Suprapubic skin (tissue), 4 donors: Measurements from ENCODE around the gene FXYD7. TPM values are rescaled to one million over a fixed set of nuclear protein-coding genes. Genes with fewer than 3 reads are reported as not detected.

Source experiments
- DNase-seq, 2 donors: peaks; one replicate each; pipeline ENCODE4 v3.0.0-alpha.2; 2019; ENCODE audit warnings: low spot score in 2 of 2
- H3K27ac ChIP-seq: fragments of 200-600 bp; sonication (generic); one replicate; pipeline ENCODE4 v1.5.1; 2019
- H3K27me3 ChIP-seq: fragments of 200-600 bp; sonication (generic); one replicate; pipeline ENCODE4 v1.5.1; 2019
- H3K36me3 ChIP-seq: fragments of 200-600 bp; sonication (generic); one replicate; pipeline ENCODE4 v1.5.1; 2019
- H3K4me1 ChIP-seq: fragments of 200-600 bp; sonication (generic); one replicate; pipeline ENCODE4 v1.5.1; 2019
- H3K4me3 ChIP-seq: fragments of 200-600 bp; sonication (generic); one replicate; pipeline ENCODE4 v1.5.1; 2019; ENCODE audit warnings: mild to moderate bottlenecking
- H3K9me3 ChIP-seq: fragments of 200-600 bp; sonication (generic); one replicate; pipeline ENCODE4 v1.5.1; 2019
- EP300 ChIP-seq: sonication (generic); formaldehyde crosslinking; IDR thresholded peaks from one replicate; pipeline ENCODE4 v1.6.1; 2017; ENCODE audit warnings: antibody characterized with exemption
- POLR2A ChIP-seq, 2 donors: fragments of 450-650 bp; IDR thresholded peaks; one replicate each; pipeline ENCODE4 v1.6.1; 2017; ENCODE audit warnings: antibody characterized with exemption in 2 of 2, mild to moderate bottlenecking in 2 of 2, moderate library complexity in 2 of 2
- POLR2AphosphoS5 ChIP-seq, 3 donors: sonication (generic); formaldehyde crosslinking; IDR thresholded peaks; one replicate each; pipeline ENCODE4 v1.6.1; 2017; ENCODE audit warnings: antibody characterized with exemption in 3 of 3
- WGBS: methylation state at CpG from one replicate; pipeline ENCODE4 v1.1.5; 2018; 5-methylcytosine and 5-hydroxymethylcytosine counted together
- total RNA-seq, 4 donors: library from RNA; depleted of rRNA; stranded (reverse); fragments of >200 nt; gene quantifications; one replicate each; pipeline ENCODE4 v1.1.0, GENCODE V29; 2016
- TF ChIP-seq, protein P1 (sequence below), 2 donors: fragments of 200-600 bp in 1 of 2; fragments of 450-650 bp in 1 of 2; sonication (generic) in 1 of 2; IDR thresholded peaks; one replicate each; pipeline ENCODE4 v1.5.1; 2016 to 2019; ENCODE audit warnings: antibody characterized with exemption in 2 of 2, mild to moderate bottlenecking in 1 of 2, moderate library complexity in 1 of 2

The FXYD7 gene
- total RNA-seq, 4 donors from 2014 or later: 2.2 TPM; not detected in 3

DNA sequence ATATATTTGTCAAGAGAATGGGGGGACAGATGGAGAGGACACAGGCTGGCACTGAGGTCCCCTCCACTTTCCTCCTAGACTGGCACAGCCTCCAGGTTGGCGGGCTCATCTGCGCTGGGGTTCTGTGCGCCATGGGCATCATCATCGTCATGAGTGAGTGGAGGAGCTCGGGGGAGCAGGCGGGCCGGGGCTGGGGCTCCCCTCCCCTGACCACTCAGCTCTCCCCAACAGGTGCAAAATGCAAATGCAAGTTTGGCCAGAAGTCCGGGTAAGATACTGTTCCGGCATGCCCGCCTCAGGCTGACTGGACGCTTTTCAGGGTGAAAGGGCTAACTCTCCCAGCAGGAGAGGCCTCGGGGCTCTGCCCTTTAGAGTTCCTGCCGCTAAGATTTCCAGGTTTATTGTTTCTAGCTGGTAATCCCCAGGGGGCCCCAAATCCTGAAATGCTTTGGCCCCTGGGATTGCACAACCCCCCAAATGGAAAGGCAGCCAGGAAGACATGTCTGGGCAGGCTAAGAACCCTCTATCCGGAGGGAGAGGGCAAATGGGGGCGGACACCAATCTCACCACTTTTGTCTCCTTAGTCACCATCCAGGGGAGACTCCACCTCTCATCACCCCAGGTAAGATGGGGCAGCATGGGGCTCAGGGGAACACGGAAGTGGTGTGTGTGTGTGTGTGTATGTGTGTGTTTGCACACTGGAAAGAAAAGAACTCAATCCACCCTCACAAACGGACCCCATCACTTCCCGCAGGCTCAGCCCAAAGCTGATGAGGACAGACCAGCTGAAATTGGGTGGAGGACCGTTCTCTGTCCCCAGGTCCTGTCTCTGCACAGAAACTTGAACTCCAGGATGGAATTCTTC lies 20.1 kb upstream of the FXYD7 start:
- Histone ChIP-seq H3K27me3 (no peaks in the 10 kb centered on the region), H3K4me1 (peaks cover 93% of the 10 kb centered on the region), H3K4me3 (no peak overlapping the region), H3K9me3 (no peaks in the 10 kb centered on the region), H3K27ac (peak overlapping the region; percentile 95), H3K36me3 (peaks cover 7% of the 10 kb centered on the region)
- no peak for DNase-seq
- 55% methylated on average over 12 of the region's 19 CpGs for WGBS
- TF ChIP-seq EP300: no peak
- TF ChIP-seq POLR2AphosphoS5 (IDR thresholded peaks at IDR 0.05): no peak
- TF ChIP-seq, protein P1, sequence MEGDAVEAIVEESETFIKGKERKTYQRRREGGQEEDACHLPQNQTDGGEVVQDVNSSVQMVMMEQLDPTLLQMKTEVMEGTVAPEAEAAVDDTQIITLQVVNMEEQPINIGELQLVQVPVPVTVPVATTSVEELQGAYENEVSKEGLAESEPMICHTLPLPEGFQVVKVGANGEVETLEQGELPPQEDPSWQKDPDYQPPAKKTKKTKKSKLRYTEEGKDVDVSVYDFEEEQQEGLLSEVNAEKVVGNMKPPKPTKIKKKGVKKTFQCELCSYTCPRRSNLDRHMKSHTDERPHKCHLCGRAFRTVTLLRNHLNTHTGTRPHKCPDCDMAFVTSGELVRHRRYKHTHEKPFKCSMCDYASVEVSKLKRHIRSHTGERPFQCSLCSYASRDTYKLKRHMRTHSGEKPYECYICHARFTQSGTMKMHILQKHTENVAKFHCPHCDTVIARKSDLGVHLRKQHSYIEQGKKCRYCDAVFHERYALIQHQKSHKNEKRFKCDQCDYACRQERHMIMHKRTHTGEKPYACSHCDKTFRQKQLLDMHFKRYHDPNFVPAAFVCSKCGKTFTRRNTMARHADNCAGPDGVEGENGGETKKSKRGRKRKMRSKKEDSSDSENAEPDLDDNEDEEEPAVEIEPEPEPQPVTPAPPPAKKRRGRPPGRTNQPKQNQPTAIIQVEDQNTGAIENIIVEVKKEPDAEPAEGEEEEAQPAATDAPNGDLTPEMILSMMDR (IDR thresholded peaks at IDR 0.05): no peak
- no peak for TF ChIP-seq POLR2A (IDR thresholded peaks at IDR 0.05)

DNA sequence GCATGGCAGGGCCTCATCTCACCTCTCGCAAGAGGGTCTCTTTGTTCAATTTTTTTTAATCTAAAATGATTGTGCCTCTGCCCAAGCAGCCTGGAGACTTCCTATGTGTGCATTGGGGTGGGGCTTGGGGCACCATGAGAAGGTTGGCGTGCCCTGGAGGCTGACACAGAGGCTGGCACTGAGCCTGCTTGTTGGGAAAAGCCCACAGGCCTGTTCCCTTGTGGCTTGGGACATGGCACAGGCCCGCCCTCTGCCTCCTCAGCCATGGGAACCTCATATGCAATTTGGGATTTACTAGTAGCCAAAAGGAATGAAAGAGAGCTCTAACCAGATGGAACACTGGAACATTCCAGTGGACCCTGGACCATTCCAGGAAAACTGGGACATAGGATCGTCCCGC lies 19.5 kb upstream of the FXYD7 start:
- Histone ChIP-seq H3K4me3 (peak overlapping the region; percentile 47), H3K9me3 (no peaks in the 10 kb centered on the region), H3K4me1 (peaks cover 94% of the 10 kb centered on the region), H3K36me3 (peaks cover 7% of the 10 kb centered on the region), H3K27me3 (no peaks in the 10 kb centered on the region), H3K27ac (peak overlapping the region; percentile 95)
- DNase-seq: no peak
- TF ChIP-seq, protein P1 (IDR thresholded peaks at IDR 0.05): no peak
- no peak for TF ChIP-seq POLR2A (IDR thresholded peaks at IDR 0.05)
- TF ChIP-seq POLR2AphosphoS5 (IDR thresholded peaks at IDR 0.05): peak in 2 of 3 donors; percentile 16 to 81
- no peak for TF ChIP-seq EP300
- WGBS: 24% methylated on average over 5 of the region's 5 CpGs

- Histone ChIP-seq H3K27ac (peak overlapping the region; percentile 95), H3K9me3 (no peaks in the 10 kb centered on the region), H3K36me3 (peaks cover 7% of the 10 kb centered on the region), H3K4me3 (peak overlapping the region; percentile 47), H3K27me3 (no peaks in the 10 kb centered on the region), H3K4me1 (peaks cover 86% of the 10 kb centered on the region)
- TF ChIP-seq EP300 (no peak), POLR2AphosphoS5 (IDR thresholded peaks at IDR 0.05) (peak in 2 of 3 donors; percentile 33 to 55), POLR2A (IDR thresholded peaks at IDR 0.05) (peak in 1 of 2 donors; percentile 65)
- TF ChIP-seq, protein P1 (IDR thresholded peaks at IDR 0.05): no peak
- peak; percentile 96 to 97 for DNase-seq
- WGBS: 5% methylated on average over 21 of the region's 42 CpGs
Measured at GRCh38 chr19:35124098-35125060, 18.7 kb upstream of the FXYD7 start.

GRCh38 chr19:35125270-35125717 lies 17.8 kb upstream of the FXYD7 start:
- no peaks in the 10 kb centered on the region for H3K27me3 ChIP-seq
- peaks cover 7% of the 10 kb centered on the region for H3K36me3 ChIP-seq
- TF ChIP-seq, protein P1 (IDR thresholded peaks at IDR 0.05): no peak
- TF ChIP-seq EP300 (no peak), POLR2AphosphoS5 (IDR thresholded peaks at IDR 0.05) (no peak), POLR2A (IDR thresholded peaks at IDR 0.05) (no peak)
- H3K9me3 ChIP-seq: no peaks in the 10 kb centered on the region
- peaks cover 86% of the 10 kb centered on the region for H3K4me1 ChIP-seq
- 70% methylated on average over 19 of the region's 19 CpGs for WGBS
- DNase-seq: no peak
- H3K4me3 ChIP-seq: peak overlapping the region; percentile 47
- peak overlapping the region; percentile 95 for H3K27ac ChIP-seq
